Fibroblast of lung (primary cell): ENCODE results near the gene DLG2.

Experiments
- CTCF ChIP-seq, 2 donors: IDR thresholded peaks in 1 of 2; conservative IDR thresholded peaks in 1 of 2; 1 replicate in 1 of 2; 2 replicates in 1 of 2; pipeline ENCODE4 v1.5.1; 2011 to 2012; ENCODE audit warnings: low read length in 2 of 2, control low read depth in 1 of 2, inconsistent platforms in 1 of 2, low read depth in 1 of 2, mild to moderate bottlenecking in 1 of 2
- EZH2 ChIP-seq: IDR thresholded peaks from 2 replicates; pipeline ENCODE4 v1.5.1; 2012; ENCODE audit warnings: low read length, control low read depth, mild to moderate bottlenecking; ENCODE audit errors: missing control alignments

GRCh38 chr11:84806354-84806753 is 820.8 kb downstream of the DLG2 start:
- TF ChIP-seq CTCF (conservative IDR thresholded peaks at IDR 0.05 in 1 of 2, IDR thresholded peaks at IDR 0.05 in 1 of 2; ENCODE audit: low read depth in 1 of 2, low read length in 2 of 2) (no peak), EZH2 (no peak)
